Gastroesophageal sphincter (tissue), 3 donors: ENCODE measurements around the gene TAF1B.

Experiments
- CTCF ChIP-seq, 4 experiments: fragments of 200-600 bp in 2 of 4; fragments of 450-650 bp in 2 of 4; sonication (generic) in 1 of 4; IDR thresholded peaks; one replicate each; pipeline ENCODE4 v1.5.1; 2017 to 2019; ENCODE audit warnings: antibody characterized with exemption in 4 of 4, mild to moderate bottlenecking in 2 of 4, moderate library complexity in 2 of 4
- EP300 ChIP-seq: sonication (generic); formaldehyde crosslinking; IDR thresholded peaks from one replicate; pipeline ENCODE4 v1.6.1; 2017; ENCODE audit warnings: antibody characterized with exemption, mild to moderate bottlenecking
- POLR2A ChIP-seq, 2 donors: fragments of 450-650 bp; IDR thresholded peaks; one replicate each; pipeline ENCODE4 v1.6.1; 2017; ENCODE audit warnings: antibody characterized with exemption in 2 of 2, mild to moderate bottlenecking in 2 of 2, moderate library complexity in 1 of 2
- POLR2AphosphoS5 ChIP-seq: sonication (generic); formaldehyde crosslinking; IDR thresholded peaks from one replicate; pipeline ENCODE4 v1.6.1; 2017; ENCODE audit warnings: antibody characterized with exemption

GRCh38 chr2:9964334-9964980, 121.2 kb downstream of the TAF1B start:
- no peak for TF ChIP-seq CTCF (IDR thresholded peaks at IDR 0.05)
- TF ChIP-seq POLR2A (IDR thresholded peaks at IDR 0.05), result no peak
- no peak for TF ChIP-seq EP300
- TF ChIP-seq POLR2AphosphoS5, result no peak
